GM18951 (cell line): ENCODE results near the gene PLSCR2.
"Not testable (repeated sequence)": the region's sequence is repeated elsewhere in the genome, so short reads cannot be mapped to it uniquely, and the experiment has no call there.

Source experiments
- POLR2A ChIP-seq: IDR thresholded peaks from 4 replicates; pipeline ENCODE4 v1.6.1; 2011; ENCODE audit warnings: mild to moderate bottlenecking; ENCODE audit not compliant: insufficient read length, insufficient read depth; ENCODE audit errors: extremely low read depth
- in situ Hi-C: fragments of 300-500 bp; cut with MboI; formaldehyde crosslinking; loops from one replicate; pipeline ENCODE4 v1.12.0; 2022; ENCODE audit warnings: low sequenced_read_pairs, mixed read lengths, inconsistent platforms; ENCODE audit not compliant: unreplicated experiment

PLSCR2 gene

GRCh38 chr3:146468671-146469149, 651 bp downstream of the PLSCR2 start:
- in situ Hi-C loops, result no loop called here
- TF ChIP-seq POLR2A, result no peak

- no peak for TF ChIP-seq POLR2A
- in situ Hi-C loops, result no loop called here
Measured at GRCh38 chr3:146468234-146468633, 1.1 kb downstream of the PLSCR2 start.

- in situ Hi-C loops, result no loop called here
- TF ChIP-seq POLR2A, result no peak
Measured at GRCh38 chr3:146466604-146467003, 2.8 kb downstream of the PLSCR2 start.

- in situ Hi-C loops, result no loop called here
- no peak for TF ChIP-seq POLR2A
Measured at GRCh38 chr3:146465693-146466465, 3.5 kb downstream of the PLSCR2 start.

- TF ChIP-seq POLR2A, result no peak
- in situ Hi-C loops, result no loop called here
Measured at GRCh38 chr3:146464783-146465182, 4.6 kb downstream of the PLSCR2 start.

- in situ Hi-C loops, result no loop called here
- no peak for TF ChIP-seq POLR2A
Measured at GRCh38 chr3:146464005-146464595, 5.3 kb downstream of the PLSCR2 start.

- no peak for TF ChIP-seq POLR2A
- in situ Hi-C loops, result no loop called here
Measured at GRCh38 chr3:146454796-146455195, 14.6 kb downstream of the PLSCR2 start.

GRCh38 chr3:146449613-146450012, 19.7 kb downstream of the PLSCR2 start:
- in situ Hi-C loops, result no loop called here
- TF ChIP-seq POLR2A, result no peak

GRCh38 chr3:146449076-146449475, 20.3 kb downstream of the PLSCR2 start:
- TF ChIP-seq POLR2A, result no peak
- in situ Hi-C loops, result no loop called here

- in situ Hi-C loops, result no loop called here
- TF ChIP-seq POLR2A, result no peak
Measured at GRCh38 chr3:146446026-146446425, 23.3 kb downstream of the PLSCR2 start.

- in situ Hi-C loops, result not testable (repeated sequence)
Measured at GRCh38 chr3:146440310-146440709, 29.1 kb downstream of the PLSCR2 start.

GRCh38 chr3:146432066-146432465, 37.3 kb downstream of the PLSCR2 start:
- no peak for TF ChIP-seq POLR2A
- in situ Hi-C loops, result no loop called here

- no peak for TF ChIP-seq POLR2A
- in situ Hi-C loops, result no loop called here
Measured at GRCh38 chr3:146431240-146431639, 38.1 kb downstream of the PLSCR2 start.

- TF ChIP-seq POLR2A, result no peak
- in situ Hi-C loops, result no loop called here
Measured at GRCh38 chr3:146425341-146425740, 44.0 kb downstream of the PLSCR2 start.
